ENCODE measurements around the gene ZSCAN5A. TPM values are rescaled to one million over a fixed set of nuclear protein-coding genes. Genes with fewer than 3 reads are reported as not detected.

Gene ZSCAN5A
- total and polyA plus RNA-seq, 2 donors (not counting 1 experiment from before 2014, with no cell fraction given): 5.2 to 24.8 TPM

- no peaks in the 10 kb centered on the region for H3K27me3 ChIP-seq (replicated peaks in 1 of 4; ENCODE audit: control extremely low read depth in 1 of 4, control insufficient read depth in 3 of 4, insufficient read depth in 4 of 4, low read length in 3 of 4)
- peaks cover 29% of the 10 kb centered on the region for H3K9me3 Mint-ChIP-seq (ENCODE audit: insufficient read depth)
- no peaks in the 10 kb centered on the region for H3K4me1 Mint-ChIP-seq
- intact Hi-C loops (cut with micrococcal nuclease): no loop called here
- H4K20me1 ChIP-seq (ENCODE audit: control insufficient read depth, insufficient read depth, low read length, poor library complexity, severe bottlenecking): no peaks in the 10 kb centered on the region
- DNase-seq (no peak), ATAC-seq (ENCODE audit: low read depth) (no peak)
- TF ChIP-seq EZH2 (IDR thresholded peaks at IDR 0.05; ENCODE audit: borderline replicate concordance, insufficient read depth, low read depth, low read length, poor library complexity, severe bottlenecking) (no peak), CTCF (IDR thresholded peaks at IDR 0.05) (no peak)
- CTCF ChIA-PET: interaction anchor here (2.4 kb wide), 1 partner anchor 104 kb away, joined by 8 read pairs; no protein-coding TSS in a partner anchor
- no peaks in the 10 kb centered on the region for H3K4me1 ChIP-seq (ENCODE audit: control insufficient read depth in 2 of 2, insufficient read depth in 2 of 2, low read length in 2 of 2)
- H3K9me3 ChIP-seq (ENCODE audit: control extremely low read depth in 1 of 3, control insufficient read depth in 2 of 3, insufficient read depth in 1 of 3, low read length in 2 of 3): peaks cover 1 to 5% (median 2%) of the 10 kb centered on the region in 3 donors
- no peak overlapping the region for H2AFZ ChIP-seq (ENCODE audit: insufficient read depth, low read depth, low read length, poor library complexity, severe bottlenecking)
- 100% methylated on average over 1 of the region's 2 CpGs for WGBS (ENCODE audit: insufficient coverage)
- no peak overlapping the region for H3K4me3 ChIP-seq (ENCODE audit: control extremely low read depth in 1 of 5, extremely low read depth in 1 of 5, insufficient read depth in 1 of 5, low read depth in 2 of 5, low read length in 4 of 5)
- no peaks in the 10 kb centered on the region for H3K36me3 ChIP-seq (replicated peaks in 1 of 2; ENCODE audit: control extremely low read depth in 1 of 2, control insufficient read depth in 1 of 2, extremely low read depth in 1 of 2, insufficient read depth in 2 of 2, low read length in 1 of 2)
- POLR2A ChIA-PET: no interaction called here
- no peaks in the 10 kb centered on the region for H3K79me2 ChIP-seq (ENCODE audit: control insufficient read depth, insufficient read depth, low read length)
- H3K27ac Mint-ChIP-seq: no peak overlapping the region
- no peak overlapping the region for H3K9ac ChIP-seq (ENCODE audit: low read length)
- H3K27me3 Mint-ChIP-seq: no peaks in the 10 kb centered on the region
- no peak overlapping the region for H3K4me3 Mint-ChIP-seq
- no peak overlapping the region for H3K27ac ChIP-seq (ENCODE audit: low read length in 2 of 2)
- no peak overlapping the region for H3K4me2 ChIP-seq (replicated peaks; ENCODE audit: low read depth, low read length, poor library complexity, severe bottlenecking)
Observed at GRCh38 chr19:56356944-56357343, 42.3 kb upstream of the ZSCAN5A start.

- H3K27me3 Mint-ChIP-seq: no peaks in the 10 kb centered on the region
- no peaks in the 10 kb centered on the region for H3K4me1 ChIP-seq (ENCODE audit: control insufficient read depth in 2 of 2, insufficient read depth in 2 of 2, low read length in 2 of 2)
- WGBS (ENCODE audit: insufficient coverage): no CpG with 5 or more reads among the region's 1 CpG
- H4K20me1 ChIP-seq (ENCODE audit: control insufficient read depth, insufficient read depth, low read length, poor library complexity, severe bottlenecking): no peaks in the 10 kb centered on the region
- H3K27ac ChIP-seq (ENCODE audit: low read length in 2 of 2): no peak overlapping the region
- no peak overlapping the region for H3K4me3 Mint-ChIP-seq
- no peaks in the 10 kb centered on the region for H3K4me1 Mint-ChIP-seq
- ChIA-PET POLR2A (no interaction called here), CTCF (interaction anchor here (2.4 kb wide), 1 partner anchor 102 kb away, joined by 8 read pairs; no protein-coding TSS in a partner anchor)
- H3K4me2 ChIP-seq (replicated peaks; ENCODE audit: low read depth, low read length, poor library complexity, severe bottlenecking): no peak overlapping the region
- no peaks in the 10 kb centered on the region for H3K36me3 ChIP-seq (replicated peaks in 1 of 2; ENCODE audit: control extremely low read depth in 1 of 2, control insufficient read depth in 1 of 2, extremely low read depth in 1 of 2, insufficient read depth in 2 of 2, low read length in 1 of 2)
- H3K27ac Mint-ChIP-seq: no peak overlapping the region
- no peak for DNase-seq
- TF ChIP-seq EZH2 (IDR thresholded peaks at IDR 0.05; ENCODE audit: borderline replicate concordance, insufficient read depth, low read depth, low read length, poor library complexity, severe bottlenecking) (no peak), CTCF (IDR thresholded peaks at IDR 0.05) (no peak)
- no peak for ATAC-seq (ENCODE audit: low read depth)
- peaks cover 0 to 1% (median 0%) of the 10 kb centered on the region in 3 donors for H3K9me3 ChIP-seq (ENCODE audit: control extremely low read depth in 1 of 3, control insufficient read depth in 2 of 3, insufficient read depth in 1 of 3, low read length in 2 of 3)
- H2AFZ ChIP-seq (ENCODE audit: insufficient read depth, low read depth, low read length, poor library complexity, severe bottlenecking): no peak overlapping the region
- no peak overlapping the region for H3K4me3 ChIP-seq (ENCODE audit: control extremely low read depth in 1 of 5, extremely low read depth in 1 of 5, insufficient read depth in 1 of 5, low read depth in 2 of 5, low read length in 4 of 5)
- no peaks in the 10 kb centered on the region for H3K27me3 ChIP-seq (replicated peaks in 1 of 4; ENCODE audit: control extremely low read depth in 1 of 4, control insufficient read depth in 3 of 4, insufficient read depth in 4 of 4, low read length in 3 of 4)
- H3K9me3 Mint-ChIP-seq (ENCODE audit: insufficient read depth): peaks cover 20% of the 10 kb centered on the region
- no peak overlapping the region for H3K9ac ChIP-seq (ENCODE audit: low read length)
- no peaks in the 10 kb centered on the region for H3K79me2 ChIP-seq (ENCODE audit: control insufficient read depth, insufficient read depth, low read length)
- intact Hi-C loops (cut with micrococcal nuclease): no loop called here
Observed at GRCh38 chr19:56355517-56355916, 40.9 kb upstream of the ZSCAN5A start.

All from B cell (primary cell).